ENCODE results near the gene MAPK11.

GRCh38 chr22:50226063-50226874, 43.9 kb downstream of the MAPK11 start:
- TF ChIP-seq CTCF (IDR thresholded peaks at IDR 0.05; ENCODE audit: borderline replicate concordance, extremely low read depth, low read length, poor library complexity, severe bottlenecking) (no peak), EZH2 (IDR thresholded peaks at IDR 0.05; ENCODE audit: borderline replicate concordance, low read depth, low read length, severe bottlenecking) (no peak)

Measured in DND-41 (cell line).